ENCODE results near the gene ZNF236. TPM values are rescaled to one million over a fixed set of nuclear protein-coding genes. Genes with fewer than 3 reads are reported as not detected.

Gene ZNF236
- polyA plus RNA-seq, 1 donor from 2014 or later, result 7.7 TPM

DNA sequence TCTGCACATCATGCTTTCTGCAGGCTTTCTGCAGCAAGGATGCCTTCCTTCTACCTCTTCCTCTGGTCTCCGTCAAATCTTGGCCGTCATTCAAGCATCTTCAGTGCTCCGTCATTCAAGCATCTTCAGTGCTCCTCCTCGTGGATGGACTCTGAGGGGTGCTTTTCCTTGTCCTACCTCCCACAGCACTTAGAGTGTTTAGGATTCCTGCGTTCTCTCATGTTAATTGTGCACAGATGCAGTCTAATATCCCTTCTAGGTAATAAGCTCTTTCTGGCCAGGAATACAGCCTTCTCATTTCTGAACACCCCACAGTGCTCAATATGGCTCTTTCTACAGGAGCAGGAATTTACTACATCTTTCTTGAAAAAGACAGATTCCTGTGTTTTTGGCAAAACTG, 59.8 kb downstream of the ZNF236 start:
- Histone ChIP-seq H4K20me1 (ENCODE audit: insufficient read depth) (no peaks in the 10 kb centered on the region), H3K27ac (ENCODE audit: low read length) (no peak overlapping the region), H3K36me3 (ENCODE audit: insufficient read depth, low read length) (no peaks in the 10 kb centered on the region), H3K4me3 (ENCODE audit: low read length) (no peak overlapping the region), H2AFZ (ENCODE audit: low read depth, low read length) (no peak overlapping the region), H3K9me2 (ENCODE audit: insufficient read depth, low read length) (no peaks in the 10 kb centered on the region), H3F3A (ENCODE audit: insufficient read depth, low read length, poor library complexity, severe bottlenecking) (no peaks in the 10 kb centered on the region), H3K9me3 (ENCODE audit: low read length) (no peaks in the 10 kb centered on the region), H3K79me2 (replicated peaks; ENCODE audit: insufficient read depth, low read length) (no peaks in the 10 kb centered on the region), H3K4me2 (ENCODE audit: low read length) (no peak overlapping the region), H3K9ac (ENCODE audit: low read length) (no peak overlapping the region), H3K27me3 (ENCODE audit: insufficient read depth, low read depth, low read length) (no peaks in the 10 kb centered on the region)
- TF ChIP-seq, protein P1, sequence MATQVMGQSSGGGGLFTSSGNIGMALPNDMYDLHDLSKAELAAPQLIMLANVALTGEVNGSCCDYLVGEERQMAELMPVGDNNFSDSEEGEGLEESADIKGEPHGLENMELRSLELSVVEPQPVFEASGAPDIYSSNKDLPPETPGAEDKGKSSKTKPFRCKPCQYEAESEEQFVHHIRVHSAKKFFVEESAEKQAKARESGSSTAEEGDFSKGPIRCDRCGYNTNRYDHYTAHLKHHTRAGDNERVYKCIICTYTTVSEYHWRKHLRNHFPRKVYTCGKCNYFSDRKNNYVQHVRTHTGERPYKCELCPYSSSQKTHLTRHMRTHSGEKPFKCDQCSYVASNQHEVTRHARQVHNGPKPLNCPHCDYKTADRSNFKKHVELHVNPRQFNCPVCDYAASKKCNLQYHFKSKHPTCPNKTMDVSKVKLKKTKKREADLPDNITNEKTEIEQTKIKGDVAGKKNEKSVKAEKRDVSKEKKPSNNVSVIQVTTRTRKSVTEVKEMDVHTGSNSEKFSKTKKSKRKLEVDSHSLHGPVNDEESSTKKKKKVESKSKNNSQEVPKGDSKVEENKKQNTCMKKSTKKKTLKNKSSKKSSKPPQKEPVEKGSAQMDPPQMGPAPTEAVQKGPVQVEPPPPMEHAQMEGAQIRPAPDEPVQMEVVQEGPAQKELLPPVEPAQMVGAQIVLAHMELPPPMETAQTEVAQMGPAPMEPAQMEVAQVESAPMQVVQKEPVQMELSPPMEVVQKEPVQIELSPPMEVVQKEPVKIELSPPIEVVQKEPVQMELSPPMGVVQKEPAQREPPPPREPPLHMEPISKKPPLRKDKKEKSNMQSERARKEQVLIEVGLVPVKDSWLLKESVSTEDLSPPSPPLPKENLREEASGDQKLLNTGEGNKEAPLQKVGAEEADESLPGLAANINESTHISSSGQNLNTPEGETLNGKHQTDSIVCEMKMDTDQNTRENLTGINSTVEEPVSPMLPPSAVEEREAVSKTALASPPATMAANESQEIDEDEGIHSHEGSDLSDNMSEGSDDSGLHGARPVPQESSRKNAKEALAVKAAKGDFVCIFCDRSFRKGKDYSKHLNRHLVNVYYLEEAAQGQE (IDR thresholded peaks at IDR 0.05; ENCODE audit: borderline replicate concordance), result no peak
- TF ChIP-seq TAF1 (IDR thresholded peaks at IDR 0.05; ENCODE audit: low read depth), result no peak

DNA sequence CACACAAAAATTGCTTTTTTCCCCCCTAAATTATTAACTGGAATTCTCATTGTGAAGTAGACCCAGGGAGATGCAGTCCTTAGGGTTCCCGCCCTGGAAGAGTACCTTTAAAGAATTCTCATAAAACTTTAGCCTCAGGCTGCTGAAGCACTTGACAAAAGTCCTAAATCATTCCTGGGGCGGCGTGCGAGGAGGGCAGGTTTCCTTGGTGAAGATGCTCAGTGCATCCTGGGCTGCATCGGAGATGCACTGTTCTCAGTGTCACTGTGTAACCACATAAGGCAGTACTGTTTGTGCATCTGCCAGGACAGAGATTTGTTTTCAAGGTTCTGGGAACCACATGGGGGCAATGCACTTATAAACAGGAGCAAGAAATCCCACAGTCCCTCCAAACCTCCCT, 62.6 kb downstream of the ZNF236 start:
- no peaks in the 10 kb centered on the region for H3F3A ChIP-seq (ENCODE audit: insufficient read depth, low read length, poor library complexity, severe bottlenecking)
- no peaks in the 10 kb centered on the region for H3K79me2 ChIP-seq (replicated peaks; ENCODE audit: insufficient read depth, low read length)
- no peaks in the 10 kb centered on the region for H4K20me1 ChIP-seq (ENCODE audit: insufficient read depth)
- H3K9me2 ChIP-seq (ENCODE audit: insufficient read depth, low read length), result no peaks in the 10 kb centered on the region
- H3K9me3 ChIP-seq (ENCODE audit: low read length), result no peaks in the 10 kb centered on the region
- no peak overlapping the region for H3K4me3 ChIP-seq (ENCODE audit: low read length)
- TF ChIP-seq TAF1 (IDR thresholded peaks at IDR 0.05; ENCODE audit: low read depth) (no peak), EZH2 (IDR thresholded peaks at IDR 0.05; ENCODE audit: borderline replicate concordance, insufficient read depth, low read length, poor library complexity, severe bottlenecking) (no peak), POLR2AphosphoS5 (IDR thresholded peaks at IDR 0.05) (no peak), RAD21 (conservative IDR thresholded peaks at IDR 0.05) (no peak), EP300 (conservative IDR thresholded peaks at IDR 0.05; ENCODE audit: poor library complexity, severe bottlenecking) (no peak), SMC3 (conservative IDR thresholded peaks at IDR 0.05; ENCODE audit: poor library complexity) (no peak), MXI1 (conservative IDR thresholded peaks at IDR 0.05; ENCODE audit: poor library complexity, severe bottlenecking) (no peak)
- TF ChIP-seq, protein P2, sequence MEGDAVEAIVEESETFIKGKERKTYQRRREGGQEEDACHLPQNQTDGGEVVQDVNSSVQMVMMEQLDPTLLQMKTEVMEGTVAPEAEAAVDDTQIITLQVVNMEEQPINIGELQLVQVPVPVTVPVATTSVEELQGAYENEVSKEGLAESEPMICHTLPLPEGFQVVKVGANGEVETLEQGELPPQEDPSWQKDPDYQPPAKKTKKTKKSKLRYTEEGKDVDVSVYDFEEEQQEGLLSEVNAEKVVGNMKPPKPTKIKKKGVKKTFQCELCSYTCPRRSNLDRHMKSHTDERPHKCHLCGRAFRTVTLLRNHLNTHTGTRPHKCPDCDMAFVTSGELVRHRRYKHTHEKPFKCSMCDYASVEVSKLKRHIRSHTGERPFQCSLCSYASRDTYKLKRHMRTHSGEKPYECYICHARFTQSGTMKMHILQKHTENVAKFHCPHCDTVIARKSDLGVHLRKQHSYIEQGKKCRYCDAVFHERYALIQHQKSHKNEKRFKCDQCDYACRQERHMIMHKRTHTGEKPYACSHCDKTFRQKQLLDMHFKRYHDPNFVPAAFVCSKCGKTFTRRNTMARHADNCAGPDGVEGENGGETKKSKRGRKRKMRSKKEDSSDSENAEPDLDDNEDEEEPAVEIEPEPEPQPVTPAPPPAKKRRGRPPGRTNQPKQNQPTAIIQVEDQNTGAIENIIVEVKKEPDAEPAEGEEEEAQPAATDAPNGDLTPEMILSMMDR (IDR thresholded peaks at IDR 0.05; ENCODE audit: poor library complexity, severe bottlenecking), result no peak
- TF ChIP-seq, protein P1 (IDR thresholded peaks at IDR 0.05; ENCODE audit: borderline replicate concordance), result no peak
- H3K36me3 ChIP-seq (ENCODE audit: insufficient read depth, low read length), result no peaks in the 10 kb centered on the region
- H3K27ac ChIP-seq (ENCODE audit: low read length), result no peak overlapping the region
- no peak overlapping the region for H2AFZ ChIP-seq (ENCODE audit: low read depth, low read length)
- no peak overlapping the region for H3K9ac ChIP-seq (ENCODE audit: low read length)
- no peaks in the 10 kb centered on the region for H3K27me3 ChIP-seq (ENCODE audit: insufficient read depth, low read depth, low read length)
- no peak overlapping the region for H3K4me2 ChIP-seq (ENCODE audit: low read length)

Data from neural cell (in vitro differentiated cells).